Measurements from ENCODE around the gene ZSCAN21. TPM values are rescaled to one million over a fixed set of nuclear protein-coding genes. Genes with fewer than 3 reads are reported as not detected.

Gene ZSCAN21
- total RNA-seq: 5.8 and 8.4 TPM in 2 replicates

GRCh38 chr7:100049441-100050291 lies at the start of gene ZSCAN21:
TSS of gene ZSCAN21 (plus strand) at chr7:100049774. CDS start at chr7:100057007, 7,233 bp downstream.

GRCh38 chr7:100015232-100016214 lies 34.1 kb upstream of the ZSCAN21 start, which contains the start of gene ZKSCAN1:
TSS of gene ZKSCAN1 (plus strand) at chr7:100015596. CDS start at chr7:100023507, 7,911 bp downstream.

GRCh38 chr7:100081535-100082102 lies 32.0 kb downstream of the ZSCAN21 start, which contains the start of gene ZNF3:
TSS of gene ZNF3 (minus strand) at chr7:100081723. CDS start at chr7:100077357, 4,366 bp downstream.

GRCh38 chr7:100088621-100089457 lies 39.3 kb downstream of the ZSCAN21 start, which contains the start of gene COPS6:
TSS of gene COPS6 (plus strand) at chr7:100088969. CDS start at chr7:100088991, 22 bp downstream.

GRCh38 chr7:100101016-100101862 lies 51.7 kb downstream of the ZSCAN21 start, which contains the start of the genes AP4M1 and MCM7:
TSS of gene AP4M1 (plus strand) at chr7:100101643. CDS start at chr7:100101715, 72 bp downstream.
TSS of gene MCM7 (minus strand) at chr7:100101397. CDS start at chr7:100101294, 103 bp downstream.

Other genes with a start within 250 kb of the ZSCAN21 start
- not detected in 2 replicates for gene CYP3A43, start 221.8 kb upstream of the ZSCAN21 start, total RNA-seq
- gene OR2AE1, start 172.7 kb upstream of the ZSCAN21 start, total RNA-seq: under 0.01 and 0.25 TPM in 2 replicates
- gene TRIM4, start 130.2 kb upstream of the ZSCAN21 start, total RNA-seq: 14.2 and 24.7 TPM in 2 replicates
- 0.16 and 0.31 TPM in 2 replicates for gene GJC3, start 120.2 kb upstream of the ZSCAN21 start, total RNA-seq
- gene AZGP1, start 73.7 kb upstream of the ZSCAN21 start, total RNA-seq: not detected in 2 replicates
- 18.3 and 55.8 TPM in 2 replicates for gene ZKSCAN1, start 34.2 kb upstream of the ZSCAN21 start, total RNA-seq
- gene ZNF3, start 31.9 kb downstream of the ZSCAN21 start, total RNA-seq: 17.8 and 35.7 TPM in 2 replicates
- gene COPS6, start 39.2 kb downstream of the ZSCAN21 start, total RNA-seq: 87.1 and 87.8 TPM in 2 replicates
- gene MCM7, start 51.6 kb downstream of the ZSCAN21 start, total RNA-seq: 98.1 and 113 TPM in 2 replicates
- 16.4 and 19.5 TPM in 2 replicates for gene AP4M1, start 51.9 kb downstream of the ZSCAN21 start, total RNA-seq
- gene TAF6, start 69.6 kb downstream of the ZSCAN21 start, total RNA-seq: 18.5 and 46.6 TPM in 2 replicates
- 38.9 and 45.6 TPM in 2 replicates for gene CNPY4, start 69.9 kb downstream of the ZSCAN21 start, total RNA-seq
- gene MBLAC1, start 77.2 kb downstream of the ZSCAN21 start, total RNA-seq: 1.8 and 2.0 TPM in 2 replicates
- gene LAMTOR4, start 99.1 kb downstream of the ZSCAN21 start, total RNA-seq: 98.6 and 171 TPM in 2 replicates
- gene TRAPPC14, start 108.9 kb downstream of the ZSCAN21 start, total RNA-seq: 3.9 and 7.7 TPM in 2 replicates
- gene GAL3ST4, start 118.8 kb downstream of the ZSCAN21 start, total RNA-seq: 0.49 and 0.88 TPM in 2 replicates
- 1.3 and 3.9 TPM in 2 replicates for gene GPC2, start 127.6 kb downstream of the ZSCAN21 start, total RNA-seq
- 0.25 and 0.32 TPM in 2 replicates for gene STAG3, start 128.1 kb downstream of the ZSCAN21 start, total RNA-seq
- gene PVRIG, start 170.2 kb downstream of the ZSCAN21 start, total RNA-seq: not detected in 2 replicates